ENCODE measurements around the gene ZRANB3. TPM values are rescaled to one million over a fixed set of nuclear protein-coding genes. Genes with fewer than 3 reads are reported as not detected.
"Not testable (repeated sequence)": the region's sequence is repeated elsewhere in the genome, so short reads cannot be mapped to it uniquely, and the experiment has no call there.

The ZRANB3 gene
- polyA plus RNA-seq, 1 donor (not counting 4 experiments of a cell fraction or from before 2014, with no cell fraction given), result 10.6 TPM

- dilution Hi-C loops (cut with MboI; ENCODE audit: extremely low pct_ligation_motif_present, low sequenced_read_pairs), result no loop called here
- FAIRE-seq (peak; percentile 49), DNase-seq (ENCODE audit: low read depth, low spot score) (peak; percentile 33)
- TF ChIP-seq EZH2 (IDR thresholded peaks at IDR 0.05; ENCODE audit: low read length) (no peak), CTCF (optimal IDR thresholded peaks at IDR 0.05 in 1 of 3, IDR thresholded peaks at IDR 0.05 in 1 of 3, conservative IDR thresholded peaks at IDR 0.05 in 1 of 3; ENCODE audit: extremely low read depth in 1 of 3, insufficient read depth in 2 of 3, low read length in 3 of 3) (no peak)
- no peaks in the 10 kb centered on the region for H3K9me1 ChIP-seq (ENCODE audit: control insufficient read depth, extremely low read depth, insufficient read depth, low read length)
- H2AFZ ChIP-seq (ENCODE audit: control insufficient read depth, low read length), result no peak overlapping the region
- H3K4me1 ChIP-seq (ENCODE audit: control insufficient read depth, extremely low read depth, insufficient read depth, low read length), result peaks cover 13% of the 10 kb centered on the region
- H3K27me3 ChIP-seq (ENCODE audit: control insufficient read depth, extremely low read depth, insufficient read depth, low read length), result no peaks in the 10 kb centered on the region
- peak overlapping the region; percentile 59 for H3K4me2 ChIP-seq (ENCODE audit: control insufficient read depth, extremely low read depth, insufficient read depth, low read depth, low read length)
- H3K9me3 ChIP-seq (ENCODE audit: control insufficient read depth, low read depth, low read length), result no peaks in the 10 kb centered on the region
- no peak overlapping the region for H3K4me3 ChIP-seq (ENCODE audit: control insufficient read depth in 2 of 3, extremely low read depth in 1 of 3, insufficient read depth in 2 of 3, low read depth in 1 of 3, low read length in 3 of 3)
- no peaks in the 10 kb centered on the region for H3K79me2 ChIP-seq (ENCODE audit: control insufficient read depth, insufficient read depth, low read length)
- H3K9ac ChIP-seq (ENCODE audit: control insufficient read depth, extremely low read depth, insufficient read depth, low read length), result peak overlapping the region; percentile 66
- H3K27ac ChIP-seq (ENCODE audit: control insufficient read depth, insufficient read depth, low read length), result peak overlapping the region; percentile 97
- H3K36me3 ChIP-seq (ENCODE audit: control insufficient read depth in 2 of 2, extremely low read depth in 1 of 2, insufficient read depth in 2 of 2, low read length in 2 of 2), result peaks cover 11 to 16% of the 10 kb centered on the region in 2 experiments
- H4K20me1 ChIP-seq (ENCODE audit: control insufficient read depth, extremely low read depth, insufficient read depth, low read length), result no peaks in the 10 kb centered on the region
These were observed 405.8 kb downstream of the ZRANB3 start for GRCh38 chr2:135124924-135125886.

GRCh38 chr2:135121658-135122039 lies 409.4 kb downstream of the ZRANB3 start:
- DNase-seq (ENCODE audit: low read depth, low spot score); H3K27ac ChIP-seq (ENCODE audit: control insufficient read depth, insufficient read depth, low read length); H2AFZ ChIP-seq (ENCODE audit: control insufficient read depth, low read length); H3K9ac ChIP-seq (ENCODE audit: control insufficient read depth, extremely low read depth, insufficient read depth, low read length); H3K9me1 ChIP-seq (ENCODE audit: control insufficient read depth, extremely low read depth, insufficient read depth, low read length); H3K27me3 ChIP-seq (ENCODE audit: control insufficient read depth, extremely low read depth, insufficient read depth, low read length); H4K20me1 ChIP-seq (ENCODE audit: control insufficient read depth, extremely low read depth, insufficient read depth, low read length); H3K79me2 ChIP-seq (ENCODE audit: control insufficient read depth, insufficient read depth, low read length); dilution Hi-C loops (cut with MboI; ENCODE audit: extremely low pct_ligation_motif_present, low sequenced_read_pairs); H3K4me2 ChIP-seq (ENCODE audit: control insufficient read depth, extremely low read depth, insufficient read depth, low read depth, low read length); H3K9me3 ChIP-seq (ENCODE audit: control insufficient read depth, low read depth, low read length); FAIRE-seq; H3K4me3 ChIP-seq (ENCODE audit: control insufficient read depth in 2 of 3, extremely low read depth in 1 of 3, insufficient read depth in 2 of 3, low read depth in 1 of 3, low read length in 3 of 3): not testable (repeated sequence)
- Histone ChIP-seq H3K36me3 (ENCODE audit: control insufficient read depth in 2 of 2, extremely low read depth in 1 of 2, insufficient read depth in 2 of 2, low read length in 2 of 2) (peaks cover 12 to 14% of the 10 kb centered on the region in 2 experiments), H3K4me1 (ENCODE audit: control insufficient read depth, extremely low read depth, insufficient read depth, low read length) (peaks cover 13% of the 10 kb centered on the region)
